SU-DHL-6 (cell line): ENCODE data around the gene DYNC1H1.

ENCODE experiments used
- H2AFZ ChIP-seq: fragments of 200-600 bp; sonication (generic); 2 replicates; pipeline ENCODE4 v1.6.1; 2014; ENCODE audit warnings: low read depth, mild to moderate bottlenecking, moderate library complexity, mixed read lengths, antibody characterized with exemption, low read length; ENCODE audit not compliant: severe bottlenecking
- H3F3A ChIP-seq: fragments of 200-600 bp; shearing (Covaris generic); 2 replicates; pipeline ENCODE4 v1.6.0; 2016; ENCODE audit warnings: antibody characterized with exemption, mild to moderate bottlenecking; ENCODE audit not compliant: insufficient read depth
- H3K27ac ChIP-seq: fragments of 200-600 bp; sonication (generic); 2 replicates; pipeline ENCODE4 v1.5.1; 2016; ENCODE audit warnings: low read depth, mild to moderate bottlenecking, low read length, moderate library complexity, mixed read lengths
- H3K27me3 ChIP-seq: fragments of 200-600 bp; sonication (generic), shearing (Covaris generic); 2 replicates; pipeline ENCODE4 v1.6.0; 2014; ENCODE audit warnings: mild to moderate bottlenecking, low read length
- H3K36me3 ChIP-seq: fragments of 200-600 bp; sonication (generic); 2 replicates; pipeline ENCODE4 v1.6.1; 2014; ENCODE audit warnings: mild to moderate bottlenecking, low read length, mixed read lengths
- H3K4me2 ChIP-seq: fragments of 300-600, 200-600 bp; shearing (Covaris generic), sonication (generic); 2 replicates; pipeline ENCODE4 v1.6.0; 2014; ENCODE audit warnings: low read length, low read depth, mild to moderate bottlenecking; ENCODE audit not compliant: poor library complexity, severe bottlenecking
- H3K4me3 ChIP-seq: fragments of 200-600 bp; sonication (generic); 2 replicates; pipeline ENCODE4 v1.5.1; 2014; ENCODE audit warnings: antibody characterized with exemption, low read length, mild to moderate bottlenecking, mixed read lengths; ENCODE audit not compliant: insufficient read depth, poor library complexity, severe bottlenecking
- H3K79me2 ChIP-seq: fragments of 200-600 bp; sonication (generic); 2 replicates; pipeline ENCODE4 v1.6.1; 2014; ENCODE audit warnings: mild to moderate bottlenecking, low read length, moderate library complexity; ENCODE audit not compliant: insufficient read depth
- H3K9ac ChIP-seq: fragments of 200-600 bp; sonication (generic); 2 replicates; pipeline ENCODE4 v1.7.0; 2014; ENCODE audit warnings: mild to moderate bottlenecking, low read length
- H3K9me2 ChIP-seq: fragments of 200-600 bp; sonication (generic); replicated peaks from 2 replicates; pipeline ENCODE4 v1.6.1; 2014; ENCODE audit warnings: low read length; ENCODE audit not compliant: insufficient read depth
- H3K9me3 ChIP-seq: fragments of 200-600 bp; sonication (generic); 2 replicates; pipeline ENCODE4 v1.6.1; 2014; ENCODE audit warnings: low read length, mixed read lengths; ENCODE audit not compliant: insufficient read depth
- H4K20me1 ChIP-seq: fragments of 200-600 bp; sonication (generic); 2 replicates; pipeline ENCODE4 v1.6.1; 2014; ENCODE audit warnings: low read depth, mild to moderate bottlenecking, antibody characterized with exemption, low read length, moderate library complexity, mixed read lengths
- CTCF ChIP-seq: fragments of 200-600 bp; sonication (generic); IDR thresholded peaks from one replicate; pipeline ENCODE4 v1.5.1; 2017; ENCODE audit warnings: antibody characterized with exemption, mild to moderate bottlenecking, low read length, moderate library complexity; ENCODE audit not compliant: insufficient read depth, poor library complexity, severe bottlenecking
- EZH2phosphoT487 ChIP-seq: fragments of 200-600 bp; sonication (generic), shearing (Covaris generic); conservative IDR thresholded peaks from 2 replicates; pipeline ENCODE4 v1.6.1; 2018; ENCODE audit warnings: mild to moderate bottlenecking, antibody characterized with exemption, low read length, moderate library complexity, mixed read lengths

Gene DYNC1H1

DNA sequence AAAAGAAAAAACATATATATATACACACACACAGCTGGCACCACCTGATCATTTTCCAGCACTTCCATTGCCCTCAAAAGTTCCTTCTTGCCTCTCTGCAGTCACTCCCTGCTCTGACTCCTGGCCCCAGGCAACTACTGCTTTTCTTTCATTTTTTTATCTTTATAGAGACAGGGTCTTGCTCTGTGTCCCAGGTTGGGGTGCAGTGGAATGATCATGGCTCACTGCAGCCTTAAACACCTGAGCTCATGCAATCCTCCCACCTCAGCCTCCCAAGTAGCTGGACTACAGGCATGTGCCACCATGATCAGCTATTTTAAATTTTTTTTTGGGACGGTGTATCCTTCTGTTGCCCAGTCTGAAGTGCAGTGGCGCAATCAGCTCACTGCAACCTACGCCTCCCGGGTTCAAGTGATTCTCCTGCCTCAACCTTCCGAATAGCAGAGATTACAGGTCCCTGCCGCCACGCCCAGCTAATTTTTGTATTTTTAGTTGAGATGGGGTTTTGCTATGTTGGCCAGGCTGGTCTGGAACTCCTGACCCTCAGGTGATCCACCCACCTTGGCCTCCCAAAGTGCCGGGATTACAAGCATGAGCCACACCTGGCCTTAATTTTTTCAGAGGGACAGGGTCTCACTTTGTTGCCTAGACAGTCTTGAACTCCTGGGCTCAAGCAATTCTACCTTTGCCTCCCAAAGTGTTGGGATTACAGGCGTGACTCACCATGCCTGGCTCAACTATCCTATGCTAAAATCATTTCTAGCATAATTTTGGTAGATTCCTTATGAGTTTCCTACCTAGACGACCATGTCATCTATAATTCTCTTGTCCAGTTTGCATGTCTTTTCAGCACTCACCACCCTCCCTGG is 114.7 kb downstream of the DYNC1H1 start:
- TF ChIP-seq EZH2phosphoT487 (no peak), CTCF (no peak)
- Histone ChIP-seq H3K27ac (no peak overlapping the region), H3K27me3 (no peaks in the 10 kb centered on the region), H3F3A (peaks cover 60% of the 10 kb centered on the region), H3K36me3 (peaks cover 41% of the 10 kb centered on the region), H4K20me1 (peaks cover 9% of the 10 kb centered on the region; the same call in 1 of the 2 replicates), H3K9me2 (no peaks in the 10 kb centered on the region), H3K4me3 (no peak overlapping the region), H3K4me2 (no peak overlapping the region), H3K9ac (no peak overlapping the region), H3K79me2 (peaks cover 14% of the 10 kb centered on the region), H3K9me3 (no peaks in the 10 kb centered on the region), H2AFZ (no peak overlapping the region)

- Histone ChIP-seq H3K9me2 (no peaks in the 10 kb centered on the region), H3K4me2 (no peak overlapping the region), H2AFZ (no peak overlapping the region), H3K9me3 (no peaks in the 10 kb centered on the region), H3K27ac (no peak overlapping the region), H3K36me3 (peaks cover 47% of the 10 kb centered on the region), H3K27me3 (no peaks in the 10 kb centered on the region), H3F3A (peaks cover 60% of the 10 kb centered on the region), H3K4me3 (no peak overlapping the region), H3K79me2 (peaks cover 19% of the 10 kb centered on the region), H3K9ac (no peak overlapping the region), H4K20me1 (peaks cover 13% of the 10 kb centered on the region; the same call in 1 of the 2 replicates)
- TF ChIP-seq EZH2phosphoT487 = no peak
- no peak for TF ChIP-seq CTCF
These were observed 115.3 kb downstream of the DYNC1H1 start for GRCh38 chr14:102079700-102079979.

GRCh38 chr14:102080183-102081080 is 116.1 kb downstream of the DYNC1H1 start:
- Histone ChIP-seq H3K4me3 (no peak overlapping the region), H3K9ac (no peak overlapping the region), H2AFZ (no peak overlapping the region), H3K9me3 (no peaks in the 10 kb centered on the region), H3K36me3 (peaks cover 55% of the 10 kb centered on the region), H4K20me1 (peaks cover 21% of the 10 kb centered on the region; the same call in 1 of the 2 replicates), H3F3A (peaks cover 62% of the 10 kb centered on the region), H3K9me2 (no peaks in the 10 kb centered on the region), H3K27ac (no peak overlapping the region), H3K27me3 (no peaks in the 10 kb centered on the region), H3K79me2 (peaks cover 27% of the 10 kb centered on the region), H3K4me2 (no peak overlapping the region)
- TF ChIP-seq EZH2phosphoT487 (no peak), CTCF (no peak)
